GM12873 (cell line): ENCODE measurements around the gene MPDZ.

Source experiments
- TF ChIP-seq, protein P1 (sequence below): IDR thresholded peaks from 2 replicates; pipeline ENCODE4 v1.5.1; 2012; ENCODE audit warnings: low read depth, mild to moderate bottlenecking, moderate library complexity, low read length, control low read depth; ENCODE audit not compliant: insufficient read depth; ENCODE audit errors: missing control alignments

Gene MPDZ, protein sequence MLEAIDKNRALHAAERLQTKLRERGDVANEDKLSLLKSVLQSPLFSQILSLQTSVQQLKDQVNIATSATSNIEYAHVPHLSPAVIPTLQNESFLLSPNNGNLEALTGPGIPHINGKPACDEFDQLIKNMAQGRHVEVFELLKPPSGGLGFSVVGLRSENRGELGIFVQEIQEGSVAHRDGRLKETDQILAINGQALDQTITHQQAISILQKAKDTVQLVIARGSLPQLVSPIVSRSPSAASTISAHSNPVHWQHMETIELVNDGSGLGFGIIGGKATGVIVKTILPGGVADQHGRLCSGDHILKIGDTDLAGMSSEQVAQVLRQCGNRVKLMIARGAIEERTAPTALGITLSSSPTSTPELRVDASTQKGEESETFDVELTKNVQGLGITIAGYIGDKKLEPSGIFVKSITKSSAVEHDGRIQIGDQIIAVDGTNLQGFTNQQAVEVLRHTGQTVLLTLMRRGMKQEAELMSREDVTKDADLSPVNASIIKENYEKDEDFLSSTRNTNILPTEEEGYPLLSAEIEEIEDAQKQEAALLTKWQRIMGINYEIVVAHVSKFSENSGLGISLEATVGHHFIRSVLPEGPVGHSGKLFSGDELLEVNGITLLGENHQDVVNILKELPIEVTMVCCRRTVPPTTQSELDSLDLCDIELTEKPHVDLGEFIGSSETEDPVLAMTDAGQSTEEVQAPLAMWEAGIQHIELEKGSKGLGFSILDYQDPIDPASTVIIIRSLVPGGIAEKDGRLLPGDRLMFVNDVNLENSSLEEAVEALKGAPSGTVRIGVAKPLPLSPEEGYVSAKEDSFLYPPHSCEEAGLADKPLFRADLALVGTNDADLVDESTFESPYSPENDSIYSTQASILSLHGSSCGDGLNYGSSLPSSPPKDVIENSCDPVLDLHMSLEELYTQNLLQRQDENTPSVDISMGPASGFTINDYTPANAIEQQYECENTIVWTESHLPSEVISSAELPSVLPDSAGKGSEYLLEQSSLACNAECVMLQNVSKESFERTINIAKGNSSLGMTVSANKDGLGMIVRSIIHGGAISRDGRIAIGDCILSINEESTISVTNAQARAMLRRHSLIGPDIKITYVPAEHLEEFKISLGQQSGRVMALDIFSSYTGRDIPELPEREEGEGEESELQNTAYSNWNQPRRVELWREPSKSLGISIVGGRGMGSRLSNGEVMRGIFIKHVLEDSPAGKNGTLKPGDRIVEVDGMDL (N-terminal part only)

DNA sequence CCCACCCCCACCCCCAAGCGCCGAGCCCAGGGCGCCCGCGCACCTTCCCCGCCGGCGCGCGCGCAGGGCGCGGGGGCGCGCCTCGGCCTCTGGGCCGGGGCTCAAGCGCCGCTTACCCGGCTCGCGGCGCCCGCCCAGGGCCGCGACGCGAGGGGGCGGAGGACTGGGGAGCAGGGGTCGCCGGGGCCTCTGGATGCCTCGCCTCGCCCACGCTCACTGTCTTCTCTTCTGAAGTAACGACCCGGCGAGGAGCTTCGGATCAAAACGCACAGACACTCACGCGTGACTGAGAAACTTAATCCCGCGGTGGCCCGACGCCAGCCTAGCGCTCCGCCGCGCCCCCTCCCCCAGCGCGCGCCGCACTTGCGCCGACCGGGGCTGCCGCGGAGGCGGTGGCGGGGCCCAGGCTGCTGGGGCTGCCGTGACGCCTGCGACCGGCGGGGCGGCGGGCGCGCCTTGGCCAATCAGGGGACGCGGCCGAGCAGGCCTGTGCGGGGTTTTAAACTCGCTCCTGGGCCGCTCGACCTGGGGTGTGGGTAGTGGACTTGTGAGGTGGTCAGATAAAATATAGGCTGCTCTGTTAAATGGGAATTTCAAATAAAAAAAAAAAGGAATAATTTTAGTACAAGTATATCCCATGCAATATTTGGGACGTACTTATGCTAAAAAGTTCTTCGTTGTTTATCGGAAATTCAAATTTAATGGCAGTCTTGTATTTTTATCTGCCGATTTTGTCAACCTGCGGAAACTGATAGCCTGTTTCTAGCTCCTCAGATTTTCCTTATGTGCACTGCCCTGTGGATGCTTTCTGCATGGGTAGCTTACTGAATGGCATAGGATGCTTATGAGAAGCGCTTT is at the start of gene MPDZ:
MPDZ (minus strand) TSS at position 409 of the 858 bp plus-strand sequence. CDS start 29,377 bp downstream, outside the sequence.
- TF ChIP-seq, protein P1, sequence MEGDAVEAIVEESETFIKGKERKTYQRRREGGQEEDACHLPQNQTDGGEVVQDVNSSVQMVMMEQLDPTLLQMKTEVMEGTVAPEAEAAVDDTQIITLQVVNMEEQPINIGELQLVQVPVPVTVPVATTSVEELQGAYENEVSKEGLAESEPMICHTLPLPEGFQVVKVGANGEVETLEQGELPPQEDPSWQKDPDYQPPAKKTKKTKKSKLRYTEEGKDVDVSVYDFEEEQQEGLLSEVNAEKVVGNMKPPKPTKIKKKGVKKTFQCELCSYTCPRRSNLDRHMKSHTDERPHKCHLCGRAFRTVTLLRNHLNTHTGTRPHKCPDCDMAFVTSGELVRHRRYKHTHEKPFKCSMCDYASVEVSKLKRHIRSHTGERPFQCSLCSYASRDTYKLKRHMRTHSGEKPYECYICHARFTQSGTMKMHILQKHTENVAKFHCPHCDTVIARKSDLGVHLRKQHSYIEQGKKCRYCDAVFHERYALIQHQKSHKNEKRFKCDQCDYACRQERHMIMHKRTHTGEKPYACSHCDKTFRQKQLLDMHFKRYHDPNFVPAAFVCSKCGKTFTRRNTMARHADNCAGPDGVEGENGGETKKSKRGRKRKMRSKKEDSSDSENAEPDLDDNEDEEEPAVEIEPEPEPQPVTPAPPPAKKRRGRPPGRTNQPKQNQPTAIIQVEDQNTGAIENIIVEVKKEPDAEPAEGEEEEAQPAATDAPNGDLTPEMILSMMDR: no peak

DNA sequence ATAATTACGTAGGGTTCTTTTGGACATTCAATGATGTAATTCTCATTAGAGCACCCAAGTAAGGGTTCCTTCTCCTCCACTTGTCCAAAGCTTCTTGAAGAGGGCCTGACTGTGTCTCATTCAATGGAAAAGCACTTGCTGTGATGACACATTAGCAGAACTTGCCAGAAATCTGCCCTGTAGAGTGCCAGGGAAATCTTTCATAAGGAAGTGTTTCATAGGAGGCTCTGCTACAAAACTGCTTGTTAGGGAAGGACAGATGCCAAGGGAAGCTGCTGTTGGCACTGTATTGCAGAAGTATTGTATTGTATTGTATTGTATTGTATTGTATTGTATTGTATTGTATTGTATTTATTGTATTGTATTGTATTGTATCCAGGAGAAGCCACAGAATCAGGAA is 45.5 kb upstream of the MPDZ start:
- TF ChIP-seq, protein P1: no peak

DNA sequence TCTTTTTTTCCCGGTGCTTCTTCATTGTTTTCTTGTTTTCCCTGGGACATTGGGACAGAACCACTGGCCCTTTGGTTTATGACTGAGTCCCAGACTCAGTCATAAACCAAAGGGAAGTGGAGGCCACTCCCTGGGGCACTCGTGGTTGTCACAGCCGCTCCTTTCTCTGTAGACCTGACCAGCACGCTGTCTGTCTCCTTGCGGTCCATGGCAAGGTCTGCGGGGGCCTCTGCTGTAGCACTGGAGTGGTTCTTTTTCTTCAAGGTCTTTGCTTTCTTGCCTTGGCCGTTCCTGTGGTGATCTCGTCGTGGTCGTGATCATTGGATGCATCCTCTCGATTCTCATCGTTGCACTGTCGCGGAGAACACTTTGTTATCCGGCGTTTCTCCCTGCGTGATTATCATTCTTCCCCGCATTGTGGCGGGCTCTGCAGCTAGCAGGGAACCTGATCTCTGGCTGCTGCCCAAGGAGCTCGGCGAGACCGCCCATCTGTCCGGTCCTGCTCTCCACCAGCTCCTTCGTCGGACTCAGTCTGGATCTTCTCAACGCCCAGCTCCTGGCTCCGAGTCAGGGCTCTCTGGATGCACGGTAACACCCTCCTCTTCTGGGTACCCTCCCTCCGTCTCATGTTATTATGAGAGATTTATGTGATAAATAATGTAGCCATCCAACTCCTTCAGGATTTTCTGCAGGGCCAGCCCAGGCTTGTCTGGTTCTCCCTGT is 43.5 kb upstream of the MPDZ start:
- TF ChIP-seq, protein P1: no peak

DNA sequence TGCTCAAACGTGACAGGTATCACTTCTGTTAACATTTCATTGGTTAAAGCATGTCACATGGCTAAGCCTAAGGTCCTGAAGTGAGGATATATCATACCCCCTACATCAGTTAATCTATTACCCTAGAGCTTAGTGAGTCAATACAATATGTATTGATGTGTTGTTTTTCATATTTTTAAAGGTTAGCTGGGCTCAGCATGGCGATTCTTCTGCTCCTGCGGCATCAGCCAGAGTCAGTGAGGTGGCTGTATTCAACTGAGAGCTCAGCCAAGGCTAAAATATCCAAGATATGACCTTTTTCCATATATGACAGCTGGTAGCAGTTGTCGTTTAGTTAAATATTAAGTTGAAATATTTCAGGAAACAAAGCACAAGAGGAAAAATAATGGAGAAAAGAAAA is 38.5 kb upstream of the MPDZ start:
- TF ChIP-seq, protein P1: no peak

DNA sequence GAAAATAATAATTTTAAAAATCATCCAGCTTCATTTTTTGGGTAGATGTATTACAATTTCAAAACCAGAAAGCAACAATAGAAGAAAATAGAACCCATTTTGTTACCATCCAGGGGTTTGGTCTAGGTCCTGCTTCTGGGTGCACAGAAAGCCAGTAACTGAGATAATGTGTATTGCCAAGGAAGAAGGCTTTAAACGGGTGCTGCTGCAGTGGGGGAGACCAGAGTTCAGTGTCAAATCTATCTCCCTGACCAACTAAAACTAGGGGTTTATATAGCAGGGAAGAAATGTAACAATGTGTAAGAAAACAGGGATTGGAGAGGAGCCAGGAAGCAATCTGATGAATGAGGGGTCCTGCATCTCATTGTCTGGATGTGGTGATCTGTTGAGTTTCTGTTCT is 17.5 kb upstream of the MPDZ start:
- TF ChIP-seq, protein P1: no peak

DNA sequence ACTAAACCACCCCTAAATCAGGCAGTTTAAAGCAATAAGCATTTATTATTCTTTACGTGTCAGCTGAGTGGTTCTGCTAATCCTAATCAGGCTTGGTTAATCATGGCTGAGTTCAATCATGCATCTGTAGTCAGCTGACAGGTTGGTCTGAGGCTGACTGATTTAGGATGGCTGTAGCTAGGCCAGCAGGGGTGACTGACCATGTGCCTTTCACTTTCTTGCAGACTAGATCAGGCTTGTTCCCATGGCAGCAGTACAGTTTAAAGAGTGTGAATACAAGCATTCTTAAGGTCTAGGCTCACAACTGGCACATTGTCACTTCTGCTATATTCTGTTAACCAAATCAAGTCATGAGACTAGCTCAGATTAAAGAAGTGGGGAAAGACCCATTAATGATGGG is 16.1 kb upstream of the MPDZ start:
- TF ChIP-seq, protein P1: no peak
